ENCODE data around the gene FETUB.
"Not testable (repeated sequence)": the region's sequence is repeated elsewhere in the genome, so short reads cannot be mapped to it uniquely, and the experiment has no call there.

Gene FETUB

GRCh38 chr3:186680869-186681268 lies 40.7 kb downstream of the FETUB start:
- DNase-seq, result no peak

GRCh38 chr3:186682812-186683211 lies 42.6 kb downstream of the FETUB start:
- no peak for DNase-seq

- DNase-seq, result no peak
These were observed 43.8 kb downstream of the FETUB start for GRCh38 chr3:186683979-186684378.

GRCh38 chr3:186686475-186686874 lies 46.3 kb downstream of the FETUB start:
- not testable (repeated sequence) for DNase-seq

GRCh38 chr3:186687120-186687651 lies 47.0 kb downstream of the FETUB start:
- no peak for DNase-seq

- not testable (repeated sequence) for DNase-seq
These were observed 50.1 kb downstream of the FETUB start for GRCh38 chr3:186690304-186690703.

GRCh38 chr3:186691676-186692075 lies 51.5 kb downstream of the FETUB start:
- DNase-seq, result no peak

- no peak for DNase-seq
These were observed 53.6 kb downstream of the FETUB start for GRCh38 chr3:186693843-186694242.

GRCh38 chr3:186694288-186695032 lies 54.3 kb downstream of the FETUB start:
- no peak for DNase-seq

GRCh38 chr3:186696522-186696921 lies 56.3 kb downstream of the FETUB start:
- no peak for DNase-seq

- no peak for DNase-seq
These were observed 57.3 kb downstream of the FETUB start for GRCh38 chr3:186697510-186697909.

GRCh38 chr3:186700267-186700666 lies 60.1 kb downstream of the FETUB start:
- no peak for DNase-seq

- DNase-seq, result not testable (repeated sequence)
These were observed 62.3 kb downstream of the FETUB start for GRCh38 chr3:186702451-186702850.
